Naive thymus-derived CD4-positive, alpha-beta T cell (primary cell): Measurements from ENCODE around the gene APLP2. TPM values are rescaled to one million over a fixed set of nuclear protein-coding genes. Genes with fewer than 3 reads are reported as not detected.

Source experiments
- ATAC-seq: fragments of 150-1000 bp; cut with Tn5 transposase; 2 replicates; pipeline ENCODE4 v1.10.0; 2021; ENCODE audit warnings: mild to moderate bottlenecking, moderate library complexity
- CTCF ChIA-PET: fragments of 350-600 bp; sonication (Branson Sonifier 250); formaldehyde crosslinking; loops from one replicate; lab custom pipeline; 2021; ENCODE audit warnings: antibody characterized with exemption; lab: Charles Lee
- POLR2A ChIA-PET: fragments of 350-600 bp; sonication (Branson Sonifier 250); formaldehyde crosslinking; loops from one replicate; lab custom pipeline; 2021; ENCODE audit warnings: antibody characterized with exemption, inconsistent platforms; lab: Charles Lee
- DNase-seq, 9 donors: peaks; one replicate each; pipeline versions ENCODE4 v3.0.0 to v3.0.0-alpha.2; 2020 to 2022; ENCODE audit warnings: mixed read lengths in 1 of 9
- H3K27ac ChIP-seq: one replicate; pipeline ENCODE4 v1.7.0; 2013; ENCODE audit warnings: mild to moderate bottlenecking, low read depth, low read length, moderate library complexity
- H3K27me3 ChIP-seq, 2 donors: one replicate each; pipeline ENCODE4 v1.7.0; 2013; ENCODE audit warnings: low read length in 2 of 2, mild to moderate bottlenecking in 2 of 2, moderate library complexity in 2 of 2; ENCODE audit not compliant: control insufficient read depth in 2 of 2, insufficient read depth in 2 of 2
- H3K36me3 ChIP-seq, 3 experiments: 1 replicate in 2 of 3; 2 replicates in 1 of 3; pipeline ENCODE4 v1.7.0; 2013; ENCODE audit warnings: low read length in 3 of 3, mild to moderate bottlenecking in 3 of 3, moderate library complexity in 1 of 3; ENCODE audit not compliant: insufficient read depth in 3 of 3, control insufficient read depth in 2 of 3
- H3K4me1 ChIP-seq, 2 donors: one replicate each; pipeline ENCODE4 v1.7.0; 2013; ENCODE audit warnings: low read length in 2 of 2, mild to moderate bottlenecking in 2 of 2, moderate library complexity in 1 of 2; ENCODE audit not compliant: control insufficient read depth in 2 of 2, insufficient read depth in 2 of 2
- H3K4me3 ChIP-seq: 2 replicates; pipeline ENCODE4 v1.7.0; 2013; ENCODE audit warnings: mild to moderate bottlenecking, low read length
- H3K9me3 ChIP-seq, 3 experiments: 1 replicate in 2 of 3; 2 replicates in 1 of 3; pipeline ENCODE4 v1.7.0; 2013; ENCODE audit warnings: low read length in 3 of 3; ENCODE audit not compliant: control insufficient read depth in 2 of 3
- H3K27ac Mint-ChIP-seq, 9 donors: one replicate each; pipeline ENCODE4 v1.8.0; 2020 to 2022; ENCODE audit warnings: mixed read lengths in 9 of 9, mild to moderate bottlenecking in 8 of 9, moderate library complexity in 5 of 9, inconsistent platforms in 2 of 9
- H3K27me3 Mint-ChIP-seq, 5 donors: one replicate each; pipeline ENCODE4 v1.8.0; 2021 to 2022; ENCODE audit warnings: mixed read lengths in 5 of 5, mild to moderate bottlenecking in 1 of 5
- H3K36me3 Mint-ChIP-seq, 5 donors: one replicate each; pipeline ENCODE4 v1.8.0; 2020 to 2022; ENCODE audit warnings: mixed read lengths in 5 of 5, mild to moderate bottlenecking in 3 of 5, inconsistent platforms in 1 of 5
- H3K4me1 Mint-ChIP-seq, 7 donors: one replicate each; pipeline ENCODE4 v1.8.0; 2020 to 2022; ENCODE audit warnings: mixed read lengths in 7 of 7, mild to moderate bottlenecking in 3 of 7, inconsistent platforms in 1 of 7
- H3K4me3 Mint-ChIP-seq, 10 donors: one replicate each; pipeline ENCODE4 v1.8.0; 2020 to 2022; ENCODE audit warnings: mild to moderate bottlenecking in 10 of 10, mixed read lengths in 10 of 10, moderate library complexity in 6 of 10, inconsistent platforms in 2 of 10
- H3K9me3 Mint-ChIP-seq, 11 donors: one replicate each; pipeline ENCODE4 v1.8.0; 2020 to 2022; ENCODE audit warnings: mixed read lengths in 11 of 11, mild to moderate bottlenecking in 4 of 11, inconsistent platforms in 1 of 11, moderate library complexity in 1 of 11
- intact Hi-C, 2 donors: fragments of 100-400 bp; cut with micrococcal nuclease; formaldehyde crosslinking; loops; one replicate each; pipeline ENCODE4 v1.15.1; 2023
- polyA plus RNA-seq, 2 donors: library from polyadenylated mRNA; unstranded; fragments of 300-500 nt; fragmentation: Illumina TruSeq; gene quantifications; one replicate each; pipeline ENCODE4 v1.2.3, GENCODE V29; 2021
- total RNA-seq, 6 experiments: library from RNA in 5 of 6; stranded (reverse) in 5 of 6; gene quantifications; 1 replicate in 5 of 6; 2 replicates in 1 of 6; pipeline ENCODE4 v1.2.3 and lab custom pipeline; 2021 to 2026

Gene APLP2
- total and polyA plus RNA-seq, 7 experiments from 2014 or later = 26.6 to 172 (median 46.3) TPM

GRCh38 chr11:130097285-130097684 is 27.6 kb downstream of the APLP2 start:
- Histone ChIP-seq H3K36me3 (no peaks in the 10 kb centered on the region), H3K4me1 (no peaks in the 10 kb centered on the region), H3K9me3 (no peaks in the 10 kb centered on the region), H3K27me3 (no peaks in the 10 kb centered on the region), H3K27ac (no peak overlapping the region), H3K4me3 (no peak overlapping the region)
- ChIA-PET POLR2A (no interaction called here), CTCF (interaction anchor here (0.5 kb wide), 1 partner anchor 35 kb away, joined by 5 read pairs; no protein-coding TSS in a partner anchor)
- no peak for DNase-seq
- H3K4me3 Mint-ChIP-seq = no peak overlapping the region
- intact Hi-C loops = no loop called here
- peaks cover 0 to 29% (median 10%) of the 10 kb centered on the region in 7 donors for H3K4me1 Mint-ChIP-seq
- no peaks in the 10 kb centered on the region for H3K27me3 Mint-ChIP-seq
- no peaks in the 10 kb centered on the region for H3K9me3 Mint-ChIP-seq
- no peak overlapping the region for H3K27ac Mint-ChIP-seq
- peaks cover 0 to 6% (median 5%) of the 10 kb centered on the region in 5 donors for H3K36me3 Mint-ChIP-seq
- no peak for ATAC-seq

DNA sequence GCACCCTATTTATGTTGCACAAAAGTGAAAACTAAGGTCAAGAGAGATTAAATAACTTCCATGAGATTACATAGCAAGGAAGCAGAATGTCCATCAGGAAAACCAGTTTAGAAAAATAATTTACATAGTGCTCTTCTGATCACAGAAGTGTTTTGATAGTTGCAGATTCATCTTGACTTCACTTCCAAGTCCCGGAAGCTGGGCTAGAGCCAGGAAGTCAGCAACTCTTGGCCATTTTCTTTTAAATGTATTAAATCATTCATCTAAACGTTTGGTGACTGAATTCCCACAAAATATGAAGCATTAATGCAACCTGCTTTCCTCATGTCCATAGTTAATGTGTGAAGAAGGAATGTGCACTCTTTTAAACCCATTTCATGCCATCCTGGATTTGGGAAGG is 29.7 kb downstream of the APLP2 start:
- H3K9me3 Mint-ChIP-seq = no peaks in the 10 kb centered on the region
- Histone ChIP-seq H3K36me3 (no peaks in the 10 kb centered on the region), H3K27me3 (no peaks in the 10 kb centered on the region), H3K4me1 (no peaks in the 10 kb centered on the region), H3K4me3 (no peak overlapping the region), H3K27ac (no peak overlapping the region), H3K9me3 (no peaks in the 10 kb centered on the region)
- ATAC-seq = no peak
- no peak for DNase-seq
- H3K27me3 Mint-ChIP-seq = peaks cover 0 to 2% (median 0%) of the 10 kb centered on the region in 5 donors
- H3K4me1 Mint-ChIP-seq = peaks cover 0 to 28% (median 13%) of the 10 kb centered on the region in 7 donors
- intact Hi-C loops = no loop called here
- H3K27ac Mint-ChIP-seq = peak overlapping the region in 1 of 9 donors; percentile 1
- H3K4me3 Mint-ChIP-seq = no peak overlapping the region
- no peaks in the 10 kb centered on the region for H3K36me3 Mint-ChIP-seq
- POLR2A ChIA-PET = no interaction called here
- CTCF ChIA-PET = no interaction called here

- Histone ChIP-seq H3K27ac (no peak overlapping the region), H3K9me3 (no peaks in the 10 kb centered on the region), H3K27me3 (no peaks in the 10 kb centered on the region), H3K36me3 (no peaks in the 10 kb centered on the region), H3K4me3 (no peak overlapping the region), H3K4me1 (no peaks in the 10 kb centered on the region)
- Mint-ChIP-seq H3K4me1 (peaks cover 0 to 16% (median 8%) of the 10 kb centered on the region in 7 donors), H3K36me3 (no peaks in the 10 kb centered on the region), H3K4me3 (no peak overlapping the region), H3K27me3 (peaks cover 0 to 2% (median 0%) of the 10 kb centered on the region in 5 donors), H3K9me3 (no peaks in the 10 kb centered on the region), H3K27ac (no peak overlapping the region)
- intact Hi-C loops = no loop called here
- ChIA-PET CTCF (no interaction called here), POLR2A (no interaction called here)
- no peak for DNase-seq
- ATAC-seq = no peak
These were observed 30.8 kb downstream of the APLP2 start for GRCh38 chr11:130100381-130101095.

- Mint-ChIP-seq H3K4me1 (peaks cover 0 to 10% (median 7%) of the 10 kb centered on the region in 7 donors), H3K9me3 (peaks cover 0 to 4% (median 0%) of the 10 kb centered on the region in 11 donors), H3K36me3 (peaks cover 0 to 6% (median 2%) of the 10 kb centered on the region in 5 donors), H3K27ac (no peak overlapping the region), H3K27me3 (peaks cover 0 to 2% (median 0%) of the 10 kb centered on the region in 5 donors), H3K4me3 (no peak overlapping the region)
- CTCF ChIA-PET = no interaction called here
- Histone ChIP-seq H3K4me1 (no peaks in the 10 kb centered on the region), H3K27ac (no peak overlapping the region), H3K9me3 (no peaks in the 10 kb centered on the region), H3K27me3 (no peaks in the 10 kb centered on the region), H3K36me3 (no peaks in the 10 kb centered on the region), H3K4me3 (no peak overlapping the region)
- intact Hi-C loops = no loop called here
- POLR2A ChIA-PET = no interaction called here
- ATAC-seq = no peak
- DNase-seq = no peak
These were observed 32.0 kb downstream of the APLP2 start for GRCh38 chr11:130101661-130102060.

DNA sequence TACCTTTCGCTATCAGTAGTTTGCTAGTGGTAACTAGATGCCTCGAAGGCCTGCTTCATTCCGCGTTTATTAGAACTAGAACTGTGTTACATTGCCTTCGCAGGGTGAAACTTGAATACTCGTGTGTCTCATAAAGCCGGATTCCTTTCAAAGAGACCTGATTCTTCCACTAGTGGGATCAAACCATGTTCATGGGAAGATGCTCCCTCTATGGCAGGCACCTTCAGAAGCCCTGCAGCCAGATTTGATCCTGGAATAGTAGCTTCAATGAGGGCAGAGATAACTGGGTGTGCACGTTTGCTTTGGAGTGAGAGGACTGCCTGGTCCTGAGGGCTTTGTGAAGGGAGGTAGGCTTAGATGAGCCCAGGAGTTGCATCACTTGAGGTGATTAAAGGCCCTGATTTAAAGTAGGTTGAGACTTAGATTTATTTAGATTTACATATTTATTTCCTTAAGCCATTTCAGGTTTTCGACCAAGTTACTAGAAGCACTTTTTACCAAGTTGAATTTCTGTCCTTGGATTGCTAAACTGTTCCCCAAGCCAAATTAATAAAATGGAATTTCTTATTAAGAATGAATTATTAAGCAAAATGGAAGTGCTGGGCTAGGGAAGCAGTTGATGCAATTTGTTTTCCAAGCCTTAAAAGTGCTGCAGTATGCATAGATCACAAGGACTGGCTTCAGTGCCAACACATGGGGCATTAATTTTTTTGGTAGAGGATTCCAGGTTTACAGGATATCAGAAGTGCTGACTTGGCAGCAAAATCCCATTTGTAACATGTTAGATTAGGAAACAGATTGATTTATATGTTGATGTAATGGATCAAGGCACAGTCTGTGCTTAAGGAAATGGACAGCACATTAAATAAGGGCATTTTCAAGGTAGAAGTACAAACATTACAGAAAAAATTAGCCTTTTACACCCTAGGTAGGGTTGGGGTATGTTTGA is 32.9 kb downstream of the APLP2 start:
- DNase-seq = no peak
- no peak overlapping the region for H3K27ac Mint-ChIP-seq
- no peak overlapping the region for H3K4me3 Mint-ChIP-seq
- CTCF ChIA-PET = no interaction called here
- peaks cover 0 to 10% (median 7%) of the 10 kb centered on the region in 7 donors for H3K4me1 Mint-ChIP-seq
- Histone ChIP-seq H3K4me1 (no peaks in the 10 kb centered on the region), H3K9me3 (no peaks in the 10 kb centered on the region), H3K27me3 (no peaks in the 10 kb centered on the region), H3K27ac (no peak overlapping the region), H3K36me3 (no peaks in the 10 kb centered on the region), H3K4me3 (no peak overlapping the region)
- H3K9me3 Mint-ChIP-seq = peaks cover 0 to 8% (median 0%) of the 10 kb centered on the region in 11 donors
- H3K36me3 Mint-ChIP-seq = peaks cover 0 to 12% (median 2%) of the 10 kb centered on the region in 5 donors
- no peak for ATAC-seq
- peaks cover 0 to 2% (median 0%) of the 10 kb centered on the region in 5 donors for H3K27me3 Mint-ChIP-seq
- POLR2A ChIA-PET = no interaction called here
- intact Hi-C loops = no loop called here

- Histone ChIP-seq H3K27me3 (no peaks in the 10 kb centered on the region), H3K27ac (no peak overlapping the region), H3K4me3 (no peak overlapping the region), H3K36me3 (no peaks in the 10 kb centered on the region), H3K9me3 (no peaks in the 10 kb centered on the region), H3K4me1 (no peaks in the 10 kb centered on the region)
- intact Hi-C loops = no loop called here
- ChIA-PET POLR2A (interaction anchor here (0.7 kb wide), 1 partner anchor 171 kb away, joined by 3 read pairs; no protein-coding TSS in a partner anchor), CTCF (interaction anchor here (0.9 kb wide), 1 partner anchor 28 kb away, joined by 4 read pairs; no protein-coding TSS in a partner anchor)
- Mint-ChIP-seq H3K27ac (no peak overlapping the region), H3K9me3 (peaks cover 0 to 9% (median 0%) of the 10 kb centered on the region in 11 donors), H3K4me1 (peaks cover 0 to 10% (median 7%) of the 10 kb centered on the region in 7 donors), H3K36me3 (peaks cover 0 to 12% (median 4%) of the 10 kb centered on the region in 5 donors), H3K27me3 (peaks cover 0 to 2% (median 0%) of the 10 kb centered on the region in 5 donors), H3K4me3 (no peak overlapping the region)
- DNase-seq (no peak), ATAC-seq (no peak)
These were observed 33.7 kb downstream of the APLP2 start for GRCh38 chr11:130103296-130103814.
